DOHH2 (cell line): ENCODE measurements around the gene TNPO3.

Source experiments
- EZH2phosphoT487 ChIP-seq: fragments of 200-600 bp; sonication (generic); IDR thresholded peaks from 2 replicates; pipeline ENCODE4 v1.6.1; 2017; ENCODE audit warnings: borderline replicate concordance, mild to moderate bottlenecking, antibody characterized with exemption, low read length, moderate library complexity, mixed read lengths
- TF ChIP-seq, protein P1 (sequence below): fragments of 200-600 bp; sonication (generic); IDR thresholded peaks from one replicate; pipeline ENCODE4 v1.5.1; 2014; ENCODE audit warnings: antibody characterized with exemption, mild to moderate bottlenecking, low read depth, low read length; ENCODE audit not compliant: poor library complexity, severe bottlenecking

DNA sequence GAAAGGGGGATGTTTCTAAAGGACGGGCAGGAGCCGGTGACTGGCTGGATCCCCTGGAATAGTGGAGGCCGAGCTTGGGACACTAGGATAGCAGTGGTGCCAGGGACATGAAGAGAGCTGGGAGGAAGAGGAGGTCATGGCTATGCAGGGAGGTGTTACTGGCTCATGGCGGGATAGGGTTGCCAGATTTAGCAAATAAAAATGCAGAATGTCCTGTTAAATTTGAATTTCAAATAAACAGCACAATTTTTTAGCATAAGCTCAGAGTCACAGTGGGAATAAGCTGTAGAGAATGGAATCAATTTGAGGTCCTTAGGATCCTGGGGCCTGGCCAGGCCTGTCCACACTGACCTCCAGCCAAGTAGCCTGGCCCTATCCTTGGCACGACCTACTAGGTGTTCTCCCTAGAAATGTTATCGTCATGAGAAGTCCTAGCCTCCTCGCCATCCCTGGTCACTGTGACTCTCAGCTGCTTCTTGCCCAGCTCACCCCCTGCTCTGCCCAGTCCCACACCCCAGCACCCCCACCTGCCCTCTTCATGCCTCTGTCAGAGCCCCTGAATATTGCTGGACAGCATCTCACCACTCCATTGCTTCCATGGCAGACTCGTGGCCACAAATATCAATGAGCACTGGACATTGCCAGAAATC is 136.8 kb downstream of the TNPO3 start:
- TF ChIP-seq, protein P1, sequence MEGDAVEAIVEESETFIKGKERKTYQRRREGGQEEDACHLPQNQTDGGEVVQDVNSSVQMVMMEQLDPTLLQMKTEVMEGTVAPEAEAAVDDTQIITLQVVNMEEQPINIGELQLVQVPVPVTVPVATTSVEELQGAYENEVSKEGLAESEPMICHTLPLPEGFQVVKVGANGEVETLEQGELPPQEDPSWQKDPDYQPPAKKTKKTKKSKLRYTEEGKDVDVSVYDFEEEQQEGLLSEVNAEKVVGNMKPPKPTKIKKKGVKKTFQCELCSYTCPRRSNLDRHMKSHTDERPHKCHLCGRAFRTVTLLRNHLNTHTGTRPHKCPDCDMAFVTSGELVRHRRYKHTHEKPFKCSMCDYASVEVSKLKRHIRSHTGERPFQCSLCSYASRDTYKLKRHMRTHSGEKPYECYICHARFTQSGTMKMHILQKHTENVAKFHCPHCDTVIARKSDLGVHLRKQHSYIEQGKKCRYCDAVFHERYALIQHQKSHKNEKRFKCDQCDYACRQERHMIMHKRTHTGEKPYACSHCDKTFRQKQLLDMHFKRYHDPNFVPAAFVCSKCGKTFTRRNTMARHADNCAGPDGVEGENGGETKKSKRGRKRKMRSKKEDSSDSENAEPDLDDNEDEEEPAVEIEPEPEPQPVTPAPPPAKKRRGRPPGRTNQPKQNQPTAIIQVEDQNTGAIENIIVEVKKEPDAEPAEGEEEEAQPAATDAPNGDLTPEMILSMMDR = no peak
- TF ChIP-seq EZH2phosphoT487 = no peak
